Left forelimb (tissue), 1 donor: ENCODE data around the gene GPR32.
"Not testable (repeated sequence)": the region's sequence is repeated elsewhere in the genome, so short reads cannot be mapped to it uniquely, and the experiment has no call there.

Source experiments
- DNase-seq: peaks from one replicate; pipeline ENCODE4 v3.0.0-alpha.2; 2018; ENCODE audit warnings: low spot score

The GPR32 gene

DNA sequence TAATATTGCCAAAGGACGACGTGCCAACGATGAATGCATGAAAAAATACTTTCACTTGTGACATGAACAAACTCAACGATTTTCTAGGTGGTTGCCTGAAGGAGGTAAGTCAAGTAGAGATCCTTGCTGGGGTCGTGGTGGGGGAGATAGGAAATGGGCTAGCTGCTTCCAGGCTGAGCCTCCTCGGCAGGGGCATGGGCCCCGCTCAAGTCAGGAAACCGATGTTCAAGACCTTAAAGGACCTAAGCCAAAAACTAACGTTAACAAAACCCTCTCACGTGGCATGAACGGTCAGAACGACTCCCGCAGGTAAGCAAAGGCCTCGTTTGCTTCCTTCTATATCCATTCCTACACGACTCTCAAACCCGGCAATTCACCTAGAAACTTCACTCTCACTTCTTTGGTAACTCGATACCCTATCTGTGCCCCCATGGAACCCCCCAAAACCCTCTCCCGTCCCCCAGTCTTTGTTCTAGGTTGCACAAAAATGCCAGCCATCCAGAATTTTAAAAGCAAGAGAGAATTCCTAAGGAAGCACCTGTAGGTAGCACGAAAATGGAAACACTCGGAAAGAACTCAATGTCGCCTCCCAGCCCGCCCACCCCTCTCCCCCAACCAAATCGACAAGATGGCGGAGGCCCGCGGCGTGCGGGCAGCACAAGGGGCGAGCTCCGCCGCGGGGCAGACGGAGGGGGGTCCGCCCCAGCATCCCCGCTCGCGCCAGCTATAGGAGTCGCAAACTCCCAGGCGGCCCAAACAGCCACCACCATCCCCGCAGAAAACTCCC, 33.6 kb downstream of the GPR32 start:
- DNase-seq, result no peak

DNA sequence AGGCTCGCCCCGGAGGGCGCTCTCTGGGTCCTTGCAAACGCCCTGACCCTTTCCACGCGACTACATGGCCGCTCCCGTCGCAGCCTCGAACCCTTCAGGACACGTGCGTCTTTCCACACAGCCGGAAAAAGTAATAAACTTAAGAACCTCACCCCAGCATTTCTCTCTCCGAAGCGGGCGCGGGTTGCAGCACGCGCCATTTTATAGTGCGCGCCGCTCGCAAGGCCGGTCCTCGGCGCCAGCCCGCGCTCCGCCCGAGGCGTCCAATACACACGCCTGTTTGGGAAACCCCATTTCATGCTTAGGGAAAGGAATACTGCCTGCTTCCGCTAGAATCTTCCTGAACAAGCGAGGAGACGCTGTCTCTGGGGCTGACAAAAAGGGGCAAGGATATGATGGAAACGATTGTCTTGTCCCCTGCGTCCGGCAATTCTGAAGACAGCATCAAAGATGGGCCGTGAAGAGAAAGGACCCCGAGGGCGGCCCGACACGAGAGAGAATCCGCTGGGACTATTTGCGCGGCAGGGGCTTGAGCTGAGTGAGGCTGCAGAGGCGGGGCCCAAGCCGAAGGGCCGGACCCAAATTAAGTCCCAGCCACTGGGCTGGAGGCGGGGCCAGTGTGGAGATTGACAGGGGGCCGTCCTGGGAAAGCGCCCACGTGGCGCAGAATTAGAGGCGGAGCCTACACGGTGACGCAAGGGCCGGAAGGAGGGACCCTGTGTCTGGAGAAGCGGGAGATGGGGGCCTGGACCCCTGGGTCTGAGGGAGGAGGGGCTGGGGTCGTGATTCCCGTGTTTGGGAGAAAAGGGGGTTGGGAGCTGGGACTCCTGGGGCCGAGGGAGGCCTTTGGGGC, 34.4 kb downstream of the GPR32 start:
- DNase-seq, result peak; percentile 99

DNA sequence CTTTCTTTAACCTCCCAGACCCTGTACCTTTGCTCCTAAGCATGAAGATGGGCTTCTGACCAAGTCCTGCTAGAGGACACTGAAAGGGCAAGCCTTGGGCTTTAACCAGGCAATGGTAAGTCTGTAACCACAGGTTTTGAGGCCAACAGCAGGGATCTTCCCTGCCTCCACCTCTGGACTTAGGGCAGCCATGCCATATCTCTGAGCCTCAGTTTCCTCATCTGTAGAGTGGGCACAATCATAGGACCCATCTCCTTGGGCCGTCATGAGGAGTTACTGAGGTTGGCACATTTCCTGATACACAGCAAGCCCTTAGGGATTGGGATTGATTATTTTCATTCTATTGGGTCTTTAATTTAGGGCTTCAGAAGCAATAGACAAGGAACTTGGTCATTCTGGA, 38.6 kb downstream of the GPR32 start:
- no peak for DNase-seq

GRCh38 chr19:50811622-50812238, 41.5 kb downstream of the GPR32 start:
- DNase-seq, result not testable (repeated sequence)

DNA sequence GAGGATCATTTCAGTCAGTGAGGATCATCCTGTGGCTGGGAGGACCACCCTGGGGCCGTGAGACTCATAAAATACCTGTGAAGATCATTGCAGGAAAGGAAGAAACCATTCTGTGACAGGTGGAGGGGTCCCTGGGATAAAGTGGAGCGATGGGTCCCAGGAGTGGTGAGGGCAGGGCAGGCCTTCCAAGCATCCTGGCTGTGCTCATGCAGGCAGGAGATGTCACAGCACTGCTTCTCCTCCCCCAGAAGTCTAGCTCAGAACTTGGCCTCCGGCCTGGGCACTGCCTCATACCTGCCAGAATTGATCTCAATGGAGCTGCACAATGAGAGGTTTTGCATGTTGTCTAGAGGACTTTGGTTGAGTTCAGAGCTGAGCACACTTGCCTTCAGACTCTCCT, 42.2 kb downstream of the GPR32 start:
- DNase-seq, result no peak

GRCh38 chr19:50814883-50815282, 44.6 kb downstream of the GPR32 start:
- no peak for DNase-seq

GRCh38 chr19:50815439-50815838, 45.2 kb downstream of the GPR32 start:
- no peak for DNase-seq

DNA sequence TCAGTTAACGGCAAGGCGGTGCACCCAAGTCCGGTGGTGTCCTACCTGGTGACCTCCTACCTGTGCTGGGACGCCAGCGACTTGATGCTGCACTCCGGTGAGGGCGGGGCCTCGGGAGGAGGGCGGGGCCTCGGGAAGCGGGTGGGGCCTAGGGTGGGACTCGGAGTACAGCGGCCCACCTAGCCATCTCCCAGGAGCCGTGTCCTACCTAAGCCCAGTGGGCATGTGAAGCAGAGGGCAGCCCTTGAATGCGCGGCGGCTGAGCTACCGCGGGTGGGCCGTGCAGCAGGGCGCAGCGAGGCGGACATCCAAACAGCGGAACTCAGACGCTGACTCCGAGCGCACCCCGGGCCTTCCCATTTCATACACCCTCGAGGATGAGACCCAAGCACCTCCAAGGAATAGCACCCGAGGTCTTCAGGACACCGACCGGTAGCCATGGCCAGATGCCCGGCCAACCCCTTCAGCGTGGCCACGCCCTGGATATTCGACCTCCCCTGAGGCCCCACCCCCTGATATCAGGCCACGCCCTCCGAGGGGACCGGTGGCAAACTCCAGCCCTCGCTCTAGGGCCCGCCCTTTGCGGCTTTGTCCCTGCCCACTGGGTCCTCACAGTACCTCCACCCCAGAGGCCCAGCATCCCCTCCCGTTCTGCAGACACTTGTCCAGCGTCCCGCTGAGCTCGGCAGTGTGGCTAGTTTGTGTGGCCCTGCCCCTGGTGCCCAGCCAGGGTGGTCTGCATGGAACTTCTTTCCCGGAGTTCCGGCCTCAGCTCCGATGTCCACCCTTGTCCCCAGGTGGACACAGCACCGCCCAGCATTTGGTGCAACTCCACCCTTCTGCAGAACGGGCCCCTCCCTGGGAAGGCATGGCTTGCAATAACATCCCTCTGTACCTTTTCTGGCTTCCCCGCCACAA, 47.9 kb downstream of the GPR32 start:
- DNase-seq, result no peak

GRCh38 chr19:50818859-50819472, 48.7 kb downstream of the GPR32 start:
- no peak for DNase-seq

GRCh38 chr19:50819636-50820035, 49.4 kb downstream of the GPR32 start:
- DNase-seq, result no peak

DNA sequence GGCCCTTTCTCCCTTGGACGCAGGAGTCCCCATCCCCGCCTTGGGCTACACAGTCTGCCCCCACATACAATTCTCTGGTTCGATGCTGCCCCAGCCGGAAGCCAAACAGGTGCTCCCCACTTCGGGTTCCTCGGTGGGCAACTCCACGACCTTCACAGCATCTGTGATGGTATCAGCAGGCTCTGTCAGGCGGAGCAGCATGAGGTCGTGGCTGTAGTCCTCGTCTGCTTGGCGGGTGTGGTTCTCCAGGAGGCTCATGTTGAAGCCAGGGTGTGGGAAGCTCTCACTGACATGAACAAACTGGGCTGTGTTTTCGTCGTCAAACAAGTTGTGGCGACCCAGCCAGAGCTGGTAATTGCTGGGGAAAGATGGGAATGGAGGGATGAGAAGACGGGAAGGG, 49.8 kb downstream of the GPR32 start:
- DNase-seq, result no peak

GRCh38 chr19:50820549-50821247, 50.4 kb downstream of the GPR32 start:
- DNase-seq, result no peak

DNA sequence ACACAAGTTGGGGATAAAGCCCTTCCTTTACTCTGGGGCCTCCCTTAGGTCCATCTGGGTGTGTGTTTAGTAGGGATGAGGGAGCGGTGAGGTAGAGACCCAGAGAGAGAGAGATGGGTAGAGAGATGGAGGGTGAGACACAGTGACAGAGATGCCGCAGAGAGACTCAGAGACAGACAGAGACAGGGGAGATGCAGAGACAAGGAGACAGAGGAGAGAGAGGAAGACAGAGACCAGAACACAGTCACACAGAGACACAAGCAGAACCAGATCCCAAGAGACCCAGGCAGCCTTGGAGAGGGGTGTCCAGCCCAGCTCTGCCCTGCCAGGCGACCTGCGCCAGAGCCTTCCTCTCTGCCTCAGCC, 51.0 kb downstream of the GPR32 start:
- no peak for DNase-seq
